Measurements from ENCODE around the gene OCIAD2. TPM values are rescaled to one million over a fixed set of nuclear protein-coding genes. Genes with fewer than 3 reads are reported as not detected.
A peak's percentile ranks its signal among the peaks of the same experiment; 100 is the strongest.

OCIAD2 gene, protein sequence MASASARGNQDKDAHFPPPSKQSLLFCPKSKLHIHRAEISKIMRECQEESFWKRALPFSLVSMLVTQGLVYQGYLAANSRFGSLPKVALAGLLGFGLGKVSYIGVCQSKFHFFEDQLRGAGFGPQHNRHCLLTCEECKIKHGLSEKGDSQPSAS
- total RNA-seq (10 to 100 TPM; 55.7 to 60.0 TPM), polyA plus RNA-seq (184 TPM)

- ChIA-PET POLR2A (interaction anchor here (0.6 to 1.2 kb wide), 4 partner anchors 9 to 327 kb away, joined by 3 to 11 read pairs (median 4); partner anchors contain the start of gene FRYL), CTCF (interaction anchor here (0.6 to 2.0 kb wide), 16 partner anchors 9 to 328 kb away, joined by 3 to 20 read pairs (median 4); partner anchors contain the start of gene OCIAD1)
- DNase-seq: peak; percentile 74 to 91 (median 80)
- H3K36me3 Mint-ChIP-seq: peaks cover 0 to 32% (median 7%) of the 10 kb centered on the region in 3 donors
- Histone ChIP-seq H3K4me3 (ENCODE audit: low read length) (peak within 1 kb of the TSS; percentile 75), H3K9me3 (ENCODE audit: low read length) (no peaks in the 10 kb centered on the region), H3K27ac (ENCODE audit: low read depth, low read length) (peak within 1 kb of the TSS; percentile 57), H3K36me3 (ENCODE audit: insufficient read depth, low read length) (peaks cover 14% of the 10 kb centered on the region), H3K27me3 (ENCODE audit: insufficient read depth, low read length, poor library complexity, severe bottlenecking) (no peaks in the 10 kb centered on the region), H3K4me1 (ENCODE audit: insufficient read depth, low read length) (peaks cover 40% of the 10 kb centered on the region)
- H3K4me1 Mint-ChIP-seq: peaks cover 31 to 47% (median 40%) of the 10 kb centered on the region in 3 donors
- H3K27me3 Mint-ChIP-seq: no peaks in the 10 kb centered on the region
- peak within 1 kb of the TSS; percentile 88 to 98 (median 94) for H3K27ac Mint-ChIP-seq
- H3K4me3 Mint-ChIP-seq: peak within 1 kb of the TSS; percentile 89 to 98 (median 93)
- H3K9me3 Mint-ChIP-seq: no peaks in the 10 kb centered on the region
Observed at GRCh38 chr4:48906206-48907173, at the start of gene OCIAD2. Gene OCIAD2, minus strand, starts transcription at chr4:48906774. Its CDS starts 2,225 bp downstream, at chr4:48904549.

- no peaks in the 10 kb centered on the region for H3K36me3 ChIP-seq (ENCODE audit: insufficient read depth, low read length)
- Mint-ChIP-seq H3K27me3 (peaks cover 1 to 10% of the 10 kb centered on the region in 2 donors), H3K4me1 (no peaks in the 10 kb centered on the region), H3K36me3 (no peaks in the 10 kb centered on the region), H3K27ac (no peak overlapping the region), H3K9me3 (no peaks in the 10 kb centered on the region), H3K4me3 (no peak overlapping the region)
- H3K4me3 ChIP-seq (ENCODE audit: low read length): no peak overlapping the region
- POLR2A ChIA-PET: no interaction called here
- no peaks in the 10 kb centered on the region for H3K27me3 ChIP-seq (ENCODE audit: insufficient read depth, low read length, poor library complexity, severe bottlenecking)
- no peaks in the 10 kb centered on the region for H3K4me1 ChIP-seq (ENCODE audit: insufficient read depth, low read length)
- H3K9me3 ChIP-seq (ENCODE audit: low read length): no peaks in the 10 kb centered on the region
- DNase-seq: no peak
- H3K27ac ChIP-seq (ENCODE audit: low read depth, low read length): no peak overlapping the region
- CTCF ChIA-PET: no interaction called here
Observed at GRCh38 chr4:48954314-48954713, 47.7 kb upstream of the OCIAD2 start.

DNA sequence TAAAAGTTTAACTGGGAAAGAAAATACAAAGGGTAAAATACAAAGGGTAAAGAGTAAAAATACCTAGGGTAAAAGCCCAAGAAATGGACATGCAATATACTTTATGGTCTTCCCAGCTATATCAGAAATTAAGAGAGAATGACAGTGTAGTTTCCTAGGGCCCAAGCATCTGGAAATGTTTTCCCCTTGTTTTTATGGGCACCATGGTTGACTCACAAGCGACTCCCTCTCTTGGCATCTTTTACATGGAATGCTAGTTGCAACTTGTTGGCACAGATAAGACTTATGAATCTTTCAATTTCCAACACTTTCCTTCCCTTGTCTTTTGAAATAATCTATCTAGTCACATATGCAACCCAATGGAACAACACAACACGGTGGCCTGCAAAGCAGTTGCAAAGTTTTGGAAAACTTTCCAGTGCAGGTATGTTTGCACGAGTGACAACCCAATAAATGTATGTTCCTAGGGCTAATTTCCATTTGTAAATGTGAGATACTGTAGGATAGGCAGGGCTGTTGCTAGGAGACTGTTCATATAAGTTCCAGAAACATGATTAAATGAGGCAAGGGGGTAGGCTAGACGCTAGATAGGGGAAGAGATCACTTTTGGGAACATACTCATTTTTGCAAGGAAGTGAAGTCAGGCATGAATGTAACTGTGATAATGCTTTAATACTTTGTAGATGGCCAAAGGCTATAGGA is 43.1 kb upstream of the OCIAD2 start:
- CTCF ChIA-PET: interaction anchor here (0.9 kb wide), 1 partner anchor 13 kb away, joined by 4 read pairs; no protein-coding TSS in a partner anchor
- H3K36me3 ChIP-seq (ENCODE audit: insufficient read depth, low read length): no peaks in the 10 kb centered on the region
- no peak overlapping the region for H3K4me3 ChIP-seq (ENCODE audit: low read length)
- no peak overlapping the region for H3K27ac Mint-ChIP-seq
- H3K9me3 ChIP-seq (ENCODE audit: low read length): no peaks in the 10 kb centered on the region
- no peaks in the 10 kb centered on the region for H3K27me3 ChIP-seq (ENCODE audit: insufficient read depth, low read length, poor library complexity, severe bottlenecking)
- H3K27me3 Mint-ChIP-seq: peaks cover 0 to 8% of the 10 kb centered on the region in 2 donors
- no peaks in the 10 kb centered on the region for H3K9me3 Mint-ChIP-seq
- H3K4me3 Mint-ChIP-seq: no peak overlapping the region
- H3K4me1 Mint-ChIP-seq: peaks cover 3 to 5% (median 5%) of the 10 kb centered on the region in 3 donors
- H3K36me3 Mint-ChIP-seq: no peaks in the 10 kb centered on the region
- DNase-seq: no peak
- peaks cover 7% of the 10 kb centered on the region for H3K4me1 ChIP-seq (ENCODE audit: insufficient read depth, low read length)
- POLR2A ChIA-PET: no interaction called here
- H3K27ac ChIP-seq (ENCODE audit: low read depth, low read length): no peak overlapping the region

DNA sequence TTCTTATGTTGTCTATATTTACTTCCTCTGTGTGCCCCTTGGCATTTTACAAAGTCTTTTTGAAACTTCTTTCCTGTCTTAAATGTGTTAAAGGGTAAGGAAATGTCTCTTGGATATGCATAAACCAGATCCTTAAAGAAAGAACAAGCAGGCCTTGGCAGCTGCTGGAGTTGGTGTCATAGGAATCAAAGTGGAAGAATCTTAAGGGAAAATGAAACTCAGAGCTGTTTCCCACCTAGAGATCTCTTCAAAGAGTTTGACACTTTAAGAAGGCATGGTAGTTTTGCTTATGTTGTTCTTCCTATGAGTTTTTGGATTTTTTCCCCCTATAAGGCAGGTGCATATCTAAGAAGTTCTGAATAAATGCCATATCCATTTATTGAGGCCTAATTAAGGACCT is 42.5 kb upstream of the OCIAD2 start:
- Histone ChIP-seq H3K4me3 (ENCODE audit: low read length) (no peak overlapping the region), H3K27me3 (ENCODE audit: insufficient read depth, low read length, poor library complexity, severe bottlenecking) (no peaks in the 10 kb centered on the region), H3K36me3 (ENCODE audit: insufficient read depth, low read length) (no peaks in the 10 kb centered on the region), H3K27ac (ENCODE audit: low read depth, low read length) (no peak overlapping the region), H3K9me3 (ENCODE audit: low read length) (no peaks in the 10 kb centered on the region), H3K4me1 (ENCODE audit: insufficient read depth, low read length) (peaks cover 13% of the 10 kb centered on the region)
- CTCF ChIA-PET: interaction anchor here (0.9 kb wide), 1 partner anchor 14 kb away, joined by 4 read pairs; no protein-coding TSS in a partner anchor
- peaks cover 0 to 12% of the 10 kb centered on the region in 2 donors for H3K27me3 Mint-ChIP-seq
- H3K4me3 Mint-ChIP-seq: no peak overlapping the region
- peaks cover 9 to 11% (median 11%) of the 10 kb centered on the region in 3 donors for H3K4me1 Mint-ChIP-seq
- POLR2A ChIA-PET: no interaction called here
- H3K36me3 Mint-ChIP-seq: no peaks in the 10 kb centered on the region
- H3K27ac Mint-ChIP-seq: no peak overlapping the region
- DNase-seq: no peak
- H3K9me3 Mint-ChIP-seq: no peaks in the 10 kb centered on the region

DNA sequence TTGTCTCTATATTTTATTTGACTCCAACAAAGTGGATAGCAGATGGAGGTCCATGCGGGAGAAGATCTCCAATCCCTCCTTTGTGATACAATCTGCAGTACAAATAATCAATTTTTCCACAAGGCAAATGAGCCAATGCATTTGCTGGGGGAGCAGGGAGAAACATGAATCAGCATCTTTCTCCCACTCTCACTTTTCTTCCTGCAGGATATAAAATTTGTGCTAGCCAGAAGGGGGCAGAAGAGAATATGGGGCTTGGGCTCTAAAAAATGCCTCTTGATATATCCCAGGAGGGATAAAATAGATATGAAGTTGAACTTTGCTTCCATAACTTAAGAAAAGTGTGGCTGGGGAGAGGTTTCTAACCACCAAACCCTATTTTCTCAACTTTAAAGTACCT is 41.2 kb upstream of the OCIAD2 start:
- CTCF ChIA-PET: no interaction called here

GRCh38 chr4:48945981-48946380 is 39.4 kb upstream of the OCIAD2 start:
- no peaks in the 10 kb centered on the region for H3K36me3 ChIP-seq (ENCODE audit: insufficient read depth, low read length)
- ChIA-PET CTCF (no interaction called here), POLR2A (no interaction called here)
- Mint-ChIP-seq H3K27ac (no peak overlapping the region), H3K4me1 (peaks cover 9 to 11% (median 11%) of the 10 kb centered on the region in 3 donors), H3K4me3 (no peak overlapping the region), H3K36me3 (no peaks in the 10 kb centered on the region), H3K27me3 (peaks cover 0 to 13% of the 10 kb centered on the region in 2 donors), H3K9me3 (no peaks in the 10 kb centered on the region)
- DNase-seq: no peak
- no peaks in the 10 kb centered on the region for H3K27me3 ChIP-seq (ENCODE audit: insufficient read depth, low read length, poor library complexity, severe bottlenecking)
- peaks cover 13% of the 10 kb centered on the region for H3K4me1 ChIP-seq (ENCODE audit: insufficient read depth, low read length)
- H3K27ac ChIP-seq (ENCODE audit: low read depth, low read length): no peak overlapping the region
- H3K9me3 ChIP-seq (ENCODE audit: low read length): no peaks in the 10 kb centered on the region
- no peak overlapping the region for H3K4me3 ChIP-seq (ENCODE audit: low read length)

More for the DNA sequence above, 41.2 kb upstream of the OCIAD2 start:
- peaks cover 13% of the 10 kb centered on the region for H3K4me1 ChIP-seq (ENCODE audit: insufficient read depth, low read length)
- peaks cover 0 to 13% of the 10 kb centered on the region in 2 donors for H3K27me3 Mint-ChIP-seq
- H3K4me1 Mint-ChIP-seq: peaks cover 9 to 11% (median 11%) of the 10 kb centered on the region in 3 donors
- no peak overlapping the region for H3K27ac ChIP-seq (ENCODE audit: low read depth, low read length)
- H3K9me3 ChIP-seq (ENCODE audit: low read length): no peaks in the 10 kb centered on the region
- no peak for DNase-seq
- H3K36me3 ChIP-seq (ENCODE audit: insufficient read depth, low read length): no peaks in the 10 kb centered on the region
- POLR2A ChIA-PET: no interaction called here
- H3K36me3 Mint-ChIP-seq: no peaks in the 10 kb centered on the region
- no peak overlapping the region for H3K27ac Mint-ChIP-seq
- no peaks in the 10 kb centered on the region for H3K9me3 Mint-ChIP-seq
- H3K27me3 ChIP-seq (ENCODE audit: insufficient read depth, low read length, poor library complexity, severe bottlenecking): no peaks in the 10 kb centered on the region
- no peak overlapping the region for H3K4me3 ChIP-seq (ENCODE audit: low read length)
- H3K4me3 Mint-ChIP-seq: no peak overlapping the region

DNA sequence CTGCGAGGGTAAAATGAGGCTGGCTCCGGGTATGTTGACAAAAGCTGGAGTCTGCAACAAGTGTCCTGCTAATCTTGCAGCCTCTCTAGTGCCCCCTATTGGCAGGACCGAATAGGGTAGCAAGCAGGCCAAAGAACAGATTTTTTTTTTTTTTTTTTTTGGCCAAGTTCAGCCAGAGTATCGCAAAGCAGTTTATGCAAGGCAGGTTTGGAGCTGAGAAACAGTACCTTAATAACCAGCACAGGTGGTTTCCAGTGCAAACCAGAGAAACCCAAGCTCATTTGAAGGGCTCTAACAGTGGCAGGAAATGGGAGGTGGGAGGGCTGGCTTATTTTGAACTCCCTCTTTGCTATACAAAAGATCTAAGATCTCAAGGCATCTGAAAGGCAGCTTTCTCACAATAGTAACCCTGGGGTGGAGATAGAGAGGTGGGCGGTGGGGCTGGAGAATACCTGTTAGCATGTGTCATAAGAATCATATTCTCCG is 38.2 kb upstream of the OCIAD2 start:
- no peaks in the 10 kb centered on the region for H3K9me3 ChIP-seq (ENCODE audit: low read length)
- H3K9me3 Mint-ChIP-seq: no peaks in the 10 kb centered on the region
- H3K4me1 ChIP-seq (ENCODE audit: insufficient read depth, low read length): peaks cover 13% of the 10 kb centered on the region
- POLR2A ChIA-PET: no interaction called here
- CTCF ChIA-PET: interaction anchor here (0.7 to 2.0 kb wide), 4 partner anchors 13 to 377 kb away, joined by 3 to 8 read pairs (median 4); partner anchors contain the start of gene OCIAD2
- no peak overlapping the region for H3K27ac ChIP-seq (ENCODE audit: low read depth, low read length)
- peak overlapping the region in 1 of 7 donors; percentile 17 for H3K4me3 Mint-ChIP-seq
- peak overlapping the region in 2 of 8 donors; percentile 27 to 36 for H3K27ac Mint-ChIP-seq
- H3K36me3 Mint-ChIP-seq: no peaks in the 10 kb centered on the region
- peaks cover 9 to 11% (median 11%) of the 10 kb centered on the region in 3 donors for H3K4me1 Mint-ChIP-seq
- peak in 2 of 5 donors; percentile 56 to 63 for DNase-seq
- H3K27me3 ChIP-seq (ENCODE audit: insufficient read depth, low read length, poor library complexity, severe bottlenecking): no peaks in the 10 kb centered on the region
- H3K36me3 ChIP-seq (ENCODE audit: insufficient read depth, low read length): no peaks in the 10 kb centered on the region
- no peak overlapping the region for H3K4me3 ChIP-seq (ENCODE audit: low read length)
- H3K27me3 Mint-ChIP-seq: peaks cover 0 to 10% of the 10 kb centered on the region in 2 donors
